HG03439 (cell line): Measurements from ENCODE around the gene PRRT2.

Experiments
- ATAC-seq: cut with Tn5 transposase; IDR thresholded peaks from one replicate; pipeline ENCODE4 v1.9.1; 2021; ENCODE audit warnings: mild to moderate bottlenecking, moderate library complexity; ENCODE audit not compliant: unreplicated experiment

PRRT2 gene

DNA sequence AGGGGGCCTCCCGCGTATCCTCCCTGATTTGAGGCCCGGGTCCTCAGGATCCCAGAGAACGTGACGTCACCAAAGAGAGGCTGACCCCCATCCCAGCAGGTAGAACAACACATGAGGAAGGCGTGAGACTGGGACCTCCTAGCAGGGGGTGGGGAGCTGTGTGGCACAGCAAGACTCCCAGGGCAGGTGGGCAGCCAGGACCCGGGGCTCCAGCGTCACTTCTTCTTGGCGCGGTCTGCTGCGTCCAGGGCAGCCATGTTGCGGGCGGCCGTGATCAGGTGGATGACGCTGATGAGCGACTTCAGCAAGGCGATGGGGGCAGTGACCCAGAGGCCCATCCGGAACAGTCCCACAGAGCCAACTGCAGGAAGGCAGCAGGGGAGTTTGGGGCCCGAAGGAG, 47.0 kb downstream of the PRRT2 start:
- ATAC-seq: no peak

DNA sequence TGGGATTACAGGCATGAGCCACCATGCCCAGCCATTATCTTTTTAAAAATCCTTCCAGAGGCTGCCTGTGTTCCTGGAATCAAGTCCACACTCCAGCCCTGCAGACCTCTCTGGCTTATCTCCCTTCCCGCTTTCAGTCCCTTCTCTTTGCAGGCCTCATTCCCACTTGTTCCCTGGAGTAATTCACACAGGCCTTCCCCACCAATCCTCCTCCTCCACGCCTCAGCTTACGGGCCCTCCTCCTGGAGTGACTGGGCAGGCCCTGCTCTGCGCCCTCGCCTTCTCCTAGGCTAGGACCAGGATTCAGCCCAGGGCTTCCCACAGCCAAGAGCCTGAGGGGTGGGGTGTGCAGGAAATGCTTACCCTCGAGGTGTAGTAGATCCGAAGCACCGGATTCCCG, 48.2 kb downstream of the PRRT2 start:
- no peak for ATAC-seq

DNA sequence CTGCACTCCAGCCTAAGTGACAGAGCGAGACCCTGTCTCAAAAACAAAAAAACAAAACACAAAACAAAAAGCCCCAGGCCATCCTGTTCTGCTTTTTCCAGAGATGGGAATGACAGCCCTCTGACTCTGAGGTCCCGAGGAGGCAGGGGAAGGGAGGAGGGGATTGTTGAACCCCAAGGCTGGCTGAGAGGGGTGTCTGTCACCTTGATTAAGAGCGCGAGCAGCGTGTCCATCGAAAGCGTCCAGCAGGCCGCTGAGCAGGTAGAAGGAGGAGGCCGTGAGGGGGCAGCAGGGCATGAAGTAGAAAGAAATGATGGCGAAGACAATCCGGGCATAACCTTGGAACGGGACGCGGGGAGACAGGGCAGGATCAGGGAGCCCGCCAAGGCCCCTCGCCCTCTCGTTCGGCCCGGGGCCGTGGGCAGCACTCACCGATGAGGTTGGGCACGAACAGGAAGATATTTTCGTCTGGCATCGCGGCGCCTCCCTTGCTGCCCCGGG, 50.4 kb downstream of the PRRT2 start:
- ATAC-seq: no peak

DNA sequence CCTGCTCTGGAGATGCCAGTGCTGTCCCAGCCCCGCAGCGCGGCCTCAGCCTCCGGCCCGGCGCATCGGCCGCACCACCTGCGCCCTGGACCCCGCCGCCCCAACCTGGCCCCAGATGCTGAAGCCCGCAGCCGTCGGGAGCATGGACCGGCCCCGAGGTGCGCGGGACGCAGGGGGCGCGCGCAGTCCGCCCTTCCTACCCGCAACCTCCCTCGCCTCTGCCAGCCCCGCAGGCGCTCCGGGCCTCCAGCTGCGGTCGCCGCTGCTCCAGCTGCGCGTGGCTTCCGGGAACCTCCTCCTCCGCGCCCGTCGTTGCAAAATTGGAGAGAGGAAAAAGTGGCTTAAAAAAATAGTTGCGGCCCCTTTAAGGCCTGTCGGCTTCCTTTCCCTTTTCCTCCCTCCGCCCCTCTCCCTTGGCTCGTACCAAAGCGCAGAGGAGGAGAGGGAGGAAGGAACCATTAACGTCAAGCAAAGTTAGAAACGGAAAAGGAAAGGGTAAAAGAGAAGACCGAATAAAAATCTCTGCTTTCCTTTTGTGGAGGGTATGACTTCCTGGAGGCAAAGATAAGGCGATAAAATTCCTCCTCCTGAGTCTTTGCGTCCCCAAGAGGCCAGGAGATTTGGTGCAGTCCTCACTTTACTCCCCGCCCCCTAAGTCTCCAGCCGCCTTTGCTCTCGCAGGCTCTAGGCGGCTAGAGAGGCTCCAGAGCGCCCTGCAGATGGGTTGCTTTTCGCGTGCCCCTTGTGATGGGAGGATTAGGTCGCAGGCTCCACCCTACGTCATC, 51.1 kb downstream of the PRRT2 start, which contains the start of gene CDIPT:
CDIPT (minus strand) TSS at position 343 of the 785 bp plus-strand sequence. CDS start 369 bp downstream, outside the sequence.
- peak; percentile 90 for ATAC-seq

DNA sequence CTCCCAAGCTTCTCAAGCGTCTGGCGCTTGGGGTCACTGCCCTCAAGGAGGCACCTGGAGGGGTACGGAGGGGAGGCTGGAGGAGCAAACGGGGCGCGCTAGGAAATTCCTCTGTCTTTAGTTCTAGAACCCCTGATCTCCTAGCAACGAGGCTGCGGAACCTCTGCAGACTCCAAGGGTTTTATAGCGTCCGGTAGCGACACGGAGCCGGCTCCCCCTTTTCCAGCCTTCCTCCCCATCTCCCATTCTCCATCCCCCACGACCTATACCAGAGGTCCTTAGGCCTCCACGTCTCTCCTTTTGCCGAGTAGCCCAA, 51.6 kb downstream of the PRRT2 start:
- no peak for ATAC-seq

DNA sequence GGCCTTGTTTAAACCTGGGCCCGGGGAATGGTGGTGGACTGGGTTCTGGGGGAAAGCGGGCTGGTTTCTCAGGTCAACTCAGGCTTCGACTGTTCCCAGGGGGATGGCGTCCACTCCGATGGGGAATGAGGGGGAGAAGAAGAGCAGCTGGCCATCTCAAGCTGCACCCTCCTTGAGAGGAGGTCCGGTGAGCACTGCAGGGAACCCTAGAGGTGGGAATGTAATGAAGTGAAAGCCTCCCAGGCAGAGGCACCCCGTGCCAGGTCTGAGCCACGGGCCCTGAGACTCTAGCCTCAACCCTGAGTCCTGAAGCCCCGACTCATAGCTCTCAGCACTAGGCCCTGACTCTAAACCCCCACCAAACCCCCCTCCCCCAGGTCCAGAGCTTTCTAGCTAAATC, 52.2 kb downstream of the PRRT2 start:
- no peak for ATAC-seq
